SK-N-SH (cell line): Measurements from ENCODE around the gene SCAMP3. TPM values are rescaled to one million over a fixed set of nuclear protein-coding genes. Genes with fewer than 3 reads are reported as not detected.

ENCODE experiments used
- CTCF ChIA-PET: fragments of 300-600, 350-600 bp; formaldehyde crosslinking; extraction: SDS; loops from one replicate; lab custom pipeline; 2021; lab: Yijun Ruan, JAX
- POLR2A ChIA-PET: fragments of 350-600 bp; sonication (Branson Sonifier 250); formaldehyde crosslinking; extraction: SDS; loops from one replicate; lab custom pipeline; 2020; ENCODE audit warnings: antibody characterized with exemption, inconsistent platforms; lab: Yijun Ruan, JAX
- DNase-seq: peaks from one replicate; pipeline ENCODE4 v3.0.0; 2012
- H2AFZ ChIP-seq: fragments of 200-600 bp; sonication (generic); 2 replicates; pipeline ENCODE4 v1.8.1; 2016; ENCODE audit warnings: antibody characterized with exemption, mild to moderate bottlenecking, low read depth
- H3F3A ChIP-seq: fragments of 200-600 bp; sonication (generic); replicated peaks from 2 replicates; pipeline ENCODE3; 2016; ENCODE audit warnings: antibody characterized with exemption, mild to moderate bottlenecking; ENCODE audit not compliant: insufficient read depth
- H3K27ac ChIP-seq, 2 experiments: fragments of 200-500 bp in 1 of 2; fragments of 200-600 bp in 1 of 2; sonication (Bioruptor generic) in 1 of 2; sonication (generic), shearing (Covaris generic) in 1 of 2; 2 replicates each; pipeline versions ENCODE4 v1.5.1 to v1.6.1; 2014 to 2016; ENCODE audit warnings: low read depth in 2 of 2, inconsistent platforms in 1 of 2, low read length in 1 of 2, mild to moderate bottlenecking in 1 of 2, mixed read lengths in 1 of 2
- H3K27me3 ChIP-seq: fragments of 200-600 bp; sonication (generic), shearing (Covaris generic); 2 replicates; pipeline ENCODE4 v1.6.1; 2016; ENCODE audit warnings: mixed run types; ENCODE audit not compliant: insufficient read depth
- H3K36me3 ChIP-seq, 2 experiments: fragments of 200-500 bp in 1 of 2; fragments of 200-600 bp in 1 of 2; sonication (Bioruptor generic) in 1 of 2; sonication (generic) in 1 of 2; replicated peaks in 1 of 2; 2 replicates each; pipeline versions ENCODE3 to v1.5.1; 2014 to 2016; ENCODE audit warnings: low read length in 1 of 2, mild to moderate bottlenecking in 1 of 2; ENCODE audit not compliant: insufficient read depth in 2 of 2, control insufficient read depth in 1 of 2
- H3K4me1 ChIP-seq, 2 experiments: fragments of 200-500 bp in 1 of 2; fragments of 200-600 bp in 1 of 2; sonication (Bioruptor generic) in 1 of 2; sonication (generic), shearing (Covaris generic) in 1 of 2; 2 replicates each; pipeline versions ENCODE4 v1.5.1 to v1.6.1; 2014 to 2016; ENCODE audit warnings: low read depth in 1 of 2, low read length in 1 of 2, mixed run types in 1 of 2; ENCODE audit not compliant: insufficient read depth in 2 of 2, control insufficient read depth in 1 of 2
- H3K4me2 ChIP-seq: fragments of 200-600 bp; sonication (generic), shearing (Covaris generic); 2 replicates; pipeline ENCODE4 v1.6.1; 2017; ENCODE audit warnings: mixed run types
- H3K4me3 ChIP-seq, 2 experiments: fragments of 200-500 bp in 1 of 2; fragments of 200-600 bp in 1 of 2; sonication (Bioruptor generic) in 1 of 2; sonication (generic), shearing (Covaris generic) in 1 of 2; 2 replicates each; pipeline versions ENCODE4 v1.5.1 to v1.8.1; 2014 to 2016; ENCODE audit warnings: low read depth in 2 of 2, inconsistent platforms in 1 of 2, low read length in 1 of 2, mild to moderate bottlenecking in 1 of 2, mixed read lengths in 1 of 2, moderate library complexity in 1 of 2
- H3K79me2 ChIP-seq: fragments of 200-600 bp; sonication (generic); 2 replicates; pipeline ENCODE4 v1.8.1; 2017; ENCODE audit warnings: mild to moderate bottlenecking; ENCODE audit not compliant: insufficient read depth
- H3K9ac ChIP-seq: fragments of 200-600 bp; sonication (generic); 2 replicates; pipeline ENCODE4 v1.6.1; 2017; ENCODE audit warnings: mixed run types
- H3K9me2 ChIP-seq: fragments of 200-600 bp; sonication (generic); 2 replicates; pipeline ENCODE4 v1.6.1; 2017; ENCODE audit warnings: mixed run types
- H3K9me3 ChIP-seq: fragments of 200-600 bp; sonication (generic); 2 replicates; pipeline ENCODE4 v1.6.1; 2017; ENCODE audit warnings: mixed run types, mild to moderate bottlenecking, moderate library complexity
- H4K20me1 ChIP-seq: fragments of 200-600 bp; sonication (generic); 2 replicates; pipeline ENCODE4 v1.6.1; 2017; ENCODE audit warnings: mild to moderate bottlenecking, mixed run types; ENCODE audit not compliant: insufficient read depth
- GABPA ChIP-seq: IDR thresholded peaks from 2 replicates; pipeline ENCODE4 v1.4.0; 2012; ENCODE audit warnings: low read depth, mild to moderate bottlenecking
- MXI1 ChIP-seq: IDR thresholded peaks from 2 replicates; pipeline ENCODE4 v1.6.1; 2012; ENCODE audit warnings: mild to moderate bottlenecking, low read depth, low read length, improper control_type of control experiment
- POLR2AphosphoS5 ChIP-seq: IDR thresholded peaks from 2 replicates; pipeline ENCODE4 v1.6.1; 2012; ENCODE audit warnings: low read depth, low read length
- RAD21 ChIP-seq: IDR thresholded peaks from 2 replicates; pipeline ENCODE4 v1.6.1; 2012; ENCODE audit warnings: mild to moderate bottlenecking, low read length
- SIN3A ChIP-seq: IDR thresholded peaks from 2 replicates; pipeline ENCODE4 v1.6.1; 2012; ENCODE audit warnings: low read depth, mild to moderate bottlenecking, low read length, moderate library complexity, borderline replicate concordance
- SMC3 ChIP-seq: IDR thresholded peaks from 2 replicates; pipeline ENCODE4 v1.6.1; 2012; ENCODE audit warnings: low read depth, low read length, improper control_type of control experiment
- WGBS: methylation state at CpG from one replicate; pipeline ENCODE4 v1.1.6; 2017; ENCODE audit warnings: low lambda C conversion rate; 5-methylcytosine and 5-hydroxymethylcytosine counted together
- polyA plus RNA-seq, 3 experiments: library from polyadenylated mRNA; depleted of rRNA; stranded (reverse); fragments of >200 nt; gene quantifications; 2 replicates each; pipeline ENCODE4 v1.2.3, GENCODE V29; 2012
- TF ChIP-seq, protein P1 (sequence below): IDR thresholded peaks from 2 replicates; pipeline ENCODE4 v1.4.0; 2012; ENCODE audit warnings: low read depth, borderline replicate concordance
- TF ChIP-seq, protein P2 (sequence below): fragments of 200-600 bp; sonication (generic); IDR thresholded peaks from 2 replicates; pipeline ENCODE4 v1.6.1; 2017; ENCODE audit warnings: antibody characterized with exemption, mild to moderate bottlenecking, moderate library complexity

SCAMP3 gene
- polyA plus RNA-seq, 1 of the 3 experiments (the other 2 are of a cell fraction): 193 TPM

DNA sequence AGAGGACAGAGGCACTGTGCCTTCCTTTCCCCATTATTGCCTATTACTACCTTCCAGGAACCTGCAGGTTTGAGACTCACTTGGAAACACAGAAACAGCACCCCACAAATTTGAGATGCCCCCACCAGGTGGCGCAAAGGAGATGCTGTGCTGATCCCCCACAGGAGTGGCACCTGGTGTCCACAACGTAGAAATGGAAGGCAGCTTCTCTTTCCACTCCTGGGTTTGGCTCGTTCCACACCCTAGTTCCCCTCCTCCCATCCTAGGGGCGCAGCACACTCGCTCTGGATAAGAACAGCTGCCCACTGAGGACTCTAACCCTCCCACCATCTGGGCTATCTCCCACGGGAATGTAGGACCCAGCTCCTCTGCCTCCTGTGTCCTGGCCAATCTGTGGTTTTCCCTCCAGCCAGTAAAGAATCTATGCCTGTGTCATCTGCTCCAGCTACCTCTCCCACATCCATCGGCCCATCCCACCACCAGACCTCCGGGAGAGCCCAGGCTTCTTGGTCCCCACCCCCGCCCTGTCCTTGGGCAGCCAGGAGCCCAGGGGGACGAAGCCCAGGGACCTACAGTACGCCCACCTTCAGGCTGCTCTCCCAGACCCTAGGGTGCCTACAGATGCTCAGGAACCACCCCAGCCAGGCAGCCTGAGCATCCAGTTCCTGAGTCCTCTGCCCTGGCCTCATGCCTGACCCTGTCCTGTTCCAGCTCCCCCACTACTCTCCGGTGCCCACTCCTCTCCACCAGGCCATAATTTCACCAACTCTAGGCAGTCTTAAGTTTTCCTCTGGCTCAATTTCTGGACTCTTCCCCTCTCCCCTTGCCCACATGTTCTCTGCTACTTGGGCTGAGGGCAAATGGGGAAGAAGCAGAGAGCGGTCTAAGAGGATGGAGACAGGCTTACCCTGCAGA, 55.0 kb downstream of the SCAMP3 start:
- peaks cover 0 to 29% of the 10 kb centered on the region in 2 experiments; a peak in 3 of 4 replicates for H3K4me1 ChIP-seq
- peak; percentile 83 for DNase-seq
- TF ChIP-seq POLR2AphosphoS5 (0 out of 2 replicates have a peak, but pooled peaks have one; percentile 14), SMC3 (peak; percentile 89), RAD21 (peak; percentile 72), SIN3A (peak; percentile 59; the same call in 1 of the 2 replicates), MXI1 (peak; percentile 44; the same call in 1 of the 2 replicates), GABPA (no peak)
- TF ChIP-seq, protein P1, sequence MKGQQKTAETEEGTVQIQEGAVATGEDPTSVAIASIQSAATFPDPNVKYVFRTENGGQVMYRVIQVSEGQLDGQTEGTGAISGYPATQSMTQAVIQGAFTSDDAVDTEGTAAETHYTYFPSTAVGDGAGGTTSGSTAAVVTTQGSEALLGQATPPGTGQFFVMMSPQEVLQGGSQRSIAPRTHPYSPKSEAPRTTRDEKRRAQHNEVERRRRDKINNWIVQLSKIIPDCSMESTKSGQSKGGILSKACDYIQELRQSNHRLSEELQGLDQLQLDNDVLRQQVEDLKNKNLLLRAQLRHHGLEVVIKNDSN: no peak
- TF ChIP-seq, protein P2, sequence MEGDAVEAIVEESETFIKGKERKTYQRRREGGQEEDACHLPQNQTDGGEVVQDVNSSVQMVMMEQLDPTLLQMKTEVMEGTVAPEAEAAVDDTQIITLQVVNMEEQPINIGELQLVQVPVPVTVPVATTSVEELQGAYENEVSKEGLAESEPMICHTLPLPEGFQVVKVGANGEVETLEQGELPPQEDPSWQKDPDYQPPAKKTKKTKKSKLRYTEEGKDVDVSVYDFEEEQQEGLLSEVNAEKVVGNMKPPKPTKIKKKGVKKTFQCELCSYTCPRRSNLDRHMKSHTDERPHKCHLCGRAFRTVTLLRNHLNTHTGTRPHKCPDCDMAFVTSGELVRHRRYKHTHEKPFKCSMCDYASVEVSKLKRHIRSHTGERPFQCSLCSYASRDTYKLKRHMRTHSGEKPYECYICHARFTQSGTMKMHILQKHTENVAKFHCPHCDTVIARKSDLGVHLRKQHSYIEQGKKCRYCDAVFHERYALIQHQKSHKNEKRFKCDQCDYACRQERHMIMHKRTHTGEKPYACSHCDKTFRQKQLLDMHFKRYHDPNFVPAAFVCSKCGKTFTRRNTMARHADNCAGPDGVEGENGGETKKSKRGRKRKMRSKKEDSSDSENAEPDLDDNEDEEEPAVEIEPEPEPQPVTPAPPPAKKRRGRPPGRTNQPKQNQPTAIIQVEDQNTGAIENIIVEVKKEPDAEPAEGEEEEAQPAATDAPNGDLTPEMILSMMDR: peak; percentile 88
- peak overlapping the region; percentile 65 to 98 for H3K4me3 ChIP-seq
- no peaks in the 10 kb centered on the region for H4K20me1 ChIP-seq
- peak overlapping the region; percentile 52; the same call in 1 of the 2 replicates for H2AFZ ChIP-seq
- peaks cover 9 to 28% of the 10 kb centered on the region in 2 experiments for H3K36me3 ChIP-seq
- peak overlapping the region; percentile 93 to 98 for H3K27ac ChIP-seq
- CTCF ChIA-PET: interaction anchor here (0.5 to 5.1 kb wide), 31 partner anchors 9 to 698 kb away, joined by 3 to 80 read pairs (median 5); partner anchors contain the start of genes ASH1L, ENTREP3, HCN3 and KRTCAP2
- peaks cover 27% of the 10 kb centered on the region for H3F3A ChIP-seq
- WGBS: 7% methylated on average over 11 of the region's 13 CpGs
- H3K4me2 ChIP-seq: peak overlapping the region; percentile 99
- no peaks in the 10 kb centered on the region for H3K27me3 ChIP-seq
- peak overlapping the region; percentile 100 for H3K9ac ChIP-seq
- H3K9me3 ChIP-seq: no peaks in the 10 kb centered on the region
- H3K9me2 ChIP-seq: no peaks in the 10 kb centered on the region
- peaks cover 29% of the 10 kb centered on the region for H3K79me2 ChIP-seq
- POLR2A ChIA-PET: interaction anchor here (0.6 to 3.4 kb wide), 6 partner anchors 11 to 66 kb away, joined by 3 to 25 read pairs (median 6); partner anchors contain the start of genes CLK2 and ENTREP3

Other genes with a start within 250 kb of the SCAMP3 start
- 0.76 and 1.1 TPM in 2 replicates for gene DCST2, start 228.6 kb downstream of the SCAMP3 start, polyA plus RNA-seq (2012; rRNA removed)
- not detected in 2 replicates for gene DCST1, start 228.5 kb downstream of the SCAMP3 start, polyA plus RNA-seq (2012; rRNA removed)
- 60.1 and 64.1 TPM in 2 replicates for gene ADAM15, start 211.0 kb downstream of the SCAMP3 start, polyA plus RNA-seq (2012; rRNA removed)
- gene EFNA4, start 198.6 kb downstream of the SCAMP3 start, polyA plus RNA-seq (2012; rRNA removed): 15.9 and 17.7 TPM in 2 replicates
- gene EFNA3, start 183.5 kb downstream of the SCAMP3 start, polyA plus RNA-seq (2012; rRNA removed): 5.5 and 6.0 TPM in 2 replicates
- 14.4 and 15.3 TPM in 2 replicates for gene EFNA1, start 134.5 kb downstream of the SCAMP3 start, polyA plus RNA-seq (2012; rRNA removed)
- gene SLC50A1, start 126.5 kb downstream of the SCAMP3 start, polyA plus RNA-seq (2012; rRNA removed): 58.4 and 71.1 TPM in 2 replicates
- 307 and 317 TPM in 2 replicates for gene DPM3, start 121.8 kb downstream of the SCAMP3 start, polyA plus RNA-seq (2012; rRNA removed)
- gene KRTCAP2, start 89.1 kb downstream of the SCAMP3 start, polyA plus RNA-seq (2012; rRNA removed): 203 and 238 TPM in 2 replicates
- 12.3 and 12.7 TPM in 2 replicates for gene TRIM46, start 88.5 kb downstream of the SCAMP3 start, polyA plus RNA-seq (2012; rRNA removed)
- 124 and 162 TPM in 2 replicates for gene THBS3, start 54.5 kb downstream of the SCAMP3 start, polyA plus RNA-seq (2012; rRNA removed)
- 79.1 TPM in 2 replicates for gene MTX1, start 53.7 kb downstream of the SCAMP3 start, polyA plus RNA-seq (2012; rRNA removed)
- gene ENTREP3, start 6.9 kb downstream of the SCAMP3 start, polyA plus RNA-seq (2012; rRNA removed): 20.0 and 30.6 TPM in 2 replicates
- 76.7 and 81.8 TPM in 2 replicates for gene CLK2, start 11.1 kb upstream of the SCAMP3 start, polyA plus RNA-seq (2012; rRNA removed)
- gene HCN3, start 15.1 kb upstream of the SCAMP3 start, polyA plus RNA-seq (2012; rRNA removed): 9.7 and 10.1 TPM in 2 replicates
- 0.03 TPM in 1 of 2 replicates, not detected in the other for gene PKLR, start 39.1 kb upstream of the SCAMP3 start, polyA plus RNA-seq (2012; rRNA removed)
- 126 and 142 TPM in 2 replicates for gene FDPS, start 46.5 kb upstream of the SCAMP3 start, polyA plus RNA-seq (2012; rRNA removed)
- gene RUSC1, start 58.5 kb upstream of the SCAMP3 start, polyA plus RNA-seq (2012; rRNA removed): 43.1 and 49.9 TPM in 2 replicates